Right lobe of liver (tissue), 6 donors: ENCODE measurements around the gene KRT76. TPM values are rescaled to one million over a fixed set of nuclear protein-coding genes. Genes with fewer than 3 reads are reported as not detected.

Experiments used
- ATAC-seq, 4 donors: fragments of 200-7000 bp; cut with Tn5 transposase; one replicate each; pipeline ENCODE4 v1.9.1; 2020; ENCODE audit warnings: mild to moderate bottlenecking in 4 of 4, moderate library complexity in 4 of 4
- DNase-seq, 3 donors: peaks; one replicate each; pipeline ENCODE4 v3.0.0-alpha.2; 2020
- H3K27ac ChIP-seq, 3 donors: fragments of 200-600 bp; one replicate each; pipeline ENCODE4 v1.8.0; 2022
- H3K27me3 ChIP-seq, 2 donors: fragments of 200-600 bp; one replicate each; pipeline ENCODE4 v1.8.0; 2022
- H3K36me3 ChIP-seq, 4 donors: fragments of 200-600 bp; sonication (generic) in 1 of 4; one replicate each; pipeline versions ENCODE4 v1.5.1 to v1.8.0; 2017 to 2022; ENCODE audit warnings: control low read depth in 1 of 4
- H3K4me1 ChIP-seq, 4 donors: fragments of 200-600 bp; sonication (generic) in 1 of 4; one replicate each; pipeline versions ENCODE4 v1.5.1 to v1.8.0; 2017 to 2022; ENCODE audit warnings: control low read depth in 1 of 4
- H3K4me3 ChIP-seq, 3 donors: fragments of 200-600 bp; one replicate each; pipeline ENCODE4 v1.8.0; 2022
- H3K9me3 ChIP-seq, 4 donors: fragments of 200-600 bp; sonication (generic) in 1 of 4; one replicate each; pipeline versions ENCODE4 v1.5.1 to v1.8.0; 2017 to 2022; ENCODE audit warnings: control low read depth in 1 of 4
- CTCF ChIP-seq, 4 donors: fragments of 200-600 bp in 3 of 4; fragments of 450-650 bp in 1 of 4; IDR thresholded peaks; one replicate each; pipeline versions ENCODE4 v1.5.1 to v1.8.0; 2016 to 2022; ENCODE audit warnings: antibody characterized with exemption in 4 of 4, mild to moderate bottlenecking in 2 of 4
- POLR2A ChIP-seq: fragments of 450-650 bp; IDR thresholded peaks from one replicate; pipeline ENCODE4 v1.6.1; 2017; ENCODE audit warnings: antibody characterized with exemption, mild to moderate bottlenecking
- WGBS: methylation state at CpG from one replicate; pipeline ENCODE4 v1.1.6; 2018; ENCODE audit warnings: low coverage, low lambda C conversion rate; ENCODE audit not compliant: insufficient coverage; ENCODE audit errors: missing lambda C conversion rate; 5-methylcytosine and 5-hydroxymethylcytosine counted together
- intact Hi-C, 2 donors: fragments of 100-400 bp; cut with DNase I; formaldehyde crosslinking; loops; one replicate each; pipeline versions ENCODE4 v1.11.2 to v1.14.1; 2022
- long read RNA-seq: library from polyadenylated mRNA; unstranded; transcript quantifications from one replicate; pipeline ENCODE4 v2.0.0, GENCODE V29; 2019
- total RNA-seq, 6 experiments: library from RNA; depleted of rRNA in 2 of 6; stranded (reverse); fragments of >200 nt in 2 of 6; fragmentation: NEBNext Ultra II Directional in 3 of 6; extraction: Animal tissue kit (Norgen Biotek cat#: 25700) in 3 of 6; gene quantifications; one replicate each; pipeline versions ENCODE4 v1.1.0 to v1.2.4, GENCODE V29; 2016 to 2023
- donor health status: DM: no; HTN: yes; CAD: no.
- donor health status: DM: no; HTN: no; CAD: no.
- donor health status: DM: no; HTN: no; CAD: no.
- donor health status: DM: no; HTN: yes; CAD: no.
- donor health status: DM: no; HTN: yes; CAD: no.

KRT76 gene
- total RNA-seq, result not detected
- long read RNA-seq, result 0 reads

- H3K9me3 ChIP-seq, result no peaks in the 10 kb centered on the region
- no peak for ATAC-seq
- H3K4me3 ChIP-seq, result no peak within 1 kb of the TSS
- no peaks in the 10 kb centered on the region for H3K27me3 ChIP-seq
- H3K4me1 ChIP-seq, result no peaks in the 10 kb centered on the region
- 83% methylated on average over 5 of the region's 8 CpGs for WGBS
- H3K27ac ChIP-seq, result no peak within 1 kb of the TSS
- intact Hi-C loops, result no loop called here
- no peaks in the 10 kb centered on the region for H3K36me3 ChIP-seq
- TF ChIP-seq POLR2A, result no peak
- no peak for TF ChIP-seq CTCF (IDR thresholded peaks at IDR 0.05)
- no peak for DNase-seq
Observed at GRCh38 chr12:52776913-52777395, at the start of gene KRT76. Gene KRT76 (minus strand): TSS chr12:52777345. CDS start chr12:52777291, 54 bp downstream.

GRCh38 chr12:52825961-52826360 is 48.8 kb upstream of the KRT76 start:
- Histone ChIP-seq H3K27me3 (no peaks in the 10 kb centered on the region), H3K4me3 (no peak overlapping the region), H3K9me3 (no peaks in the 10 kb centered on the region), H3K27ac (no peak overlapping the region), H3K4me1 (no peaks in the 10 kb centered on the region), H3K36me3 (no peaks in the 10 kb centered on the region)
- DNase-seq (no peak), ATAC-seq (no peak)
- intact Hi-C loops, result no loop called here
- 68% methylated on average over 4 of the region's 4 CpGs for WGBS
- TF ChIP-seq CTCF (IDR thresholded peaks at IDR 0.05), result no peak
- TF ChIP-seq POLR2A, result no peak

DNA sequence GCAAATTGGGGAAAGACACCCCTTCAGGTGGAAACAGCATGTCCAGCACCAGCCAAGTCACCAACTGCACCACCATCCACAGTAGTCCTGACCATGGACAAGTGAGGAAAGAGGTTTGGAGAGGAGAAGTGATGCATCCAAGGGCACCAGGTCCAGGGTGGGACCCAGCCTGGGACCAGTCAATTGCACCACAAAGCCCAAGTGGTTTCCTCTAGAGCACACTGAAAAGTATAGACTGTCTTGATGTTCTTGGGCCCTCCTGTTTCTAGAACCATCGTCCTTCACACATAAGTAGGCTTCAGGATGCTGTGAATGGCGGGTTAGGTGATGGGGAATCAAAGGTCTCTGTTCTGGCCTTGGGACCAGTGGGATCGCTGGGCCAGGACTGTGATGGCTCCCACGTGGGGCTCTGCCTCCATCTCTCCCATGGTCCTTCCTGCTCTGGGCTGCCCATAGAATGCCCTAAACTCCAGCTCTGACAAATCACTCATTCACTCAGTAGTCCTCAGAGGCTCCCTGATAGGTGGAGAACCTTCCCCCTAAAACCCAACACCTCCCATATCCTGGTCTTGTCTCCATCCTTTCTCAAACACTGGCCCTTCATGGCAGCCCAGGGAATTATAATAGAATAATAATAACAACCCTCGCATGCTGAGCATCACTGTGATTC is 47.7 kb upstream of the KRT76 start:
- Histone ChIP-seq H3K4me3 (no peak overlapping the region), H3K36me3 (no peaks in the 10 kb centered on the region), H3K9me3 (no peaks in the 10 kb centered on the region), H3K27ac (no peak overlapping the region), H3K4me1 (no peaks in the 10 kb centered on the region), H3K27me3 (no peaks in the 10 kb centered on the region)
- ATAC-seq, result no peak
- no peak for DNase-seq
- TF ChIP-seq CTCF (IDR thresholded peaks at IDR 0.05) (no peak), POLR2A (no peak)
- 77% methylated on average over 4 of the region's 5 CpGs for WGBS
- intact Hi-C loops, result no loop called here

GRCh38 chr12:52823761-52824450 is 46.8 kb upstream of the KRT76 start:
- H3K4me1 ChIP-seq, result no peaks in the 10 kb centered on the region
- H3K9me3 ChIP-seq, result no peaks in the 10 kb centered on the region
- no peaks in the 10 kb centered on the region for H3K27me3 ChIP-seq
- no peak for DNase-seq
- 85% methylated on average over 5 of the region's 15 CpGs for WGBS
- no peak for ATAC-seq
- H3K4me3 ChIP-seq, result no peak overlapping the region
- intact Hi-C loops, result no loop called here
- TF ChIP-seq POLR2A (no peak), CTCF (IDR thresholded peaks at IDR 0.05) (no peak)
- no peak overlapping the region for H3K27ac ChIP-seq
- H3K36me3 ChIP-seq, result no peaks in the 10 kb centered on the region
